Karpas-422 (cell line): Measurements from ENCODE around the gene NEB. TPM values are rescaled to one million over a fixed set of nuclear protein-coding genes. Genes with fewer than 3 reads are reported as not detected.
A peak's percentile ranks its signal among the peaks of the same experiment; 100 is the strongest.

ENCODE experiments used
- DNase-seq: peaks from one replicate; pipeline ENCODE4 v3.0.0-alpha.2; 2015
- H2AFZ ChIP-seq: fragments of 200-600 bp; sonication (generic); 2 replicates; pipeline ENCODE4 v1.6.1; 2014; ENCODE audit warnings: antibody characterized with exemption, low read length, mixed read lengths
- H3K27ac ChIP-seq: fragments of 200-600 bp; sonication (generic); 2 replicates; pipeline ENCODE4 v1.5.1; 2014; ENCODE audit warnings: mild to moderate bottlenecking, low read length, moderate library complexity
- H3K27me3 ChIP-seq: fragments of 200-600 bp; sonication (generic); 2 replicates; pipeline ENCODE4 v1.6.1; 2014; ENCODE audit warnings: low read length, mixed read lengths
- H3K36me3 ChIP-seq: fragments of 200-600 bp; sonication (generic); 2 replicates; pipeline ENCODE4 v1.6.1; 2014; ENCODE audit warnings: low read length, mixed read lengths; ENCODE audit not compliant: insufficient read depth
- H3K4me1 ChIP-seq: fragments of 200-600 bp; sonication (generic); 2 replicates; pipeline ENCODE4 v1.6.1; 2014; ENCODE audit warnings: mild to moderate bottlenecking, low read length, mixed read lengths
- H3K4me2 ChIP-seq: fragments of 200-600 bp; sonication (generic); 2 replicates; pipeline ENCODE4 v1.6.1; 2014; ENCODE audit warnings: low read length, low read depth, mild to moderate bottlenecking; ENCODE audit not compliant: poor library complexity, severe bottlenecking
- H3K4me3 ChIP-seq: fragments of 200-600 bp; sonication (generic); 2 replicates; pipeline ENCODE4 v1.5.1; 2014; ENCODE audit warnings: mild to moderate bottlenecking, antibody characterized with exemption, low read length, mixed read lengths
- H3K79me2 ChIP-seq: fragments of 200-600 bp; sonication (generic); 2 replicates; pipeline ENCODE4 v1.6.1; 2014; ENCODE audit warnings: mild to moderate bottlenecking, low read length, mixed read lengths
- H3K9ac ChIP-seq: fragments of 200-600 bp; sonication (generic); 2 replicates; pipeline ENCODE4 v1.6.0; 2014; ENCODE audit warnings: low read length
- H3K9me2 ChIP-seq: fragments of 200-600 bp; sonication (generic), shearing (Covaris generic); replicated peaks from 2 replicates; pipeline ENCODE4 v1.6.0; 2014; ENCODE audit warnings: mild to moderate bottlenecking, low read length, moderate library complexity; ENCODE audit not compliant: insufficient read depth
- H3K9me3 ChIP-seq: fragments of 300-700, 200-600 bp; sonication (generic); 2 replicates; pipeline ENCODE4 v1.6.1; 2014; ENCODE audit warnings: low read length, mixed read lengths
- H4K20me1 ChIP-seq: fragments of 200-600 bp; sonication (generic); 2 replicates; pipeline ENCODE4 v1.6.1; 2014; ENCODE audit warnings: mild to moderate bottlenecking, antibody characterized with exemption, low read length, low read depth; ENCODE audit not compliant: insufficient read depth
- total RNA-seq: library from RNA; depleted of rRNA; stranded (reverse); fragments of >200 nt; shearing (Covaris generic); gene quantifications from 2 replicates; pipeline ENCODE4 v1.2.3, GENCODE V29; 2014; ENCODE audit warnings: low replicate concordance

NEB gene
- total RNA-seq, 1 experiment from 2014 or later: 1.4 TPM

DNA sequence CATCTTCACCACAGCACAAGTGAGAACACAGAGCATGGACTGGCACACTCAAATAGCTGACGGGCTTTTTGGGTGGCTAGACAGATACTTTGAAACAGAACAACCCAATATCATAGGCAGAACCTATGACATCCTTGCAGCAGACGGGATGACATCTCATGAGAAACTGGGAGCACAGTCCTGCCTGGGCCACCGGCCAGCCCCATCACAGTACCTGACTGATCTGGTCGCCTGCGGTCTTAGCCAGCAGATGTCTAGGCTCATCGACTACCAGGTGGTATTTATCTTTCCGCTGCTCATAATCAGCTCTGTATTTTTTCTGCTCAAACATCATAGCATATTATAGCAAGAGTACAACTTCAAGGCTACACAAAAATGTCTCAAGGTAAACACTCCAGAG is 200.3 kb downstream of the NEB start:
- H3K9me3 ChIP-seq: no peaks in the 10 kb centered on the region
- H3K9me2 ChIP-seq: no peaks in the 10 kb centered on the region
- no peak overlapping the region for H2AFZ ChIP-seq
- no peaks in the 10 kb centered on the region for H3K27me3 ChIP-seq
- H3K79me2 ChIP-seq: no peaks in the 10 kb centered on the region
- H3K4me2 ChIP-seq: no peak overlapping the region
- no peaks in the 10 kb centered on the region for H4K20me1 ChIP-seq
- no peaks in the 10 kb centered on the region for H3K36me3 ChIP-seq
- no peak overlapping the region for H3K4me3 ChIP-seq
- DNase-seq: no peak
- H3K27ac ChIP-seq: no peak overlapping the region
- H3K9ac ChIP-seq: no peak overlapping the region
- H3K4me1 ChIP-seq: no peaks in the 10 kb centered on the region

GRCh38 chr2:151533127-151533526 is 201.1 kb downstream of the NEB start:
- no peak overlapping the region for H3K4me2 ChIP-seq
- no peaks in the 10 kb centered on the region for H4K20me1 ChIP-seq
- H3K79me2 ChIP-seq: no peaks in the 10 kb centered on the region
- no peak for DNase-seq
- no peaks in the 10 kb centered on the region for H3K9me2 ChIP-seq
- no peaks in the 10 kb centered on the region for H3K9me3 ChIP-seq
- no peaks in the 10 kb centered on the region for H3K36me3 ChIP-seq
- H3K4me1 ChIP-seq: no peaks in the 10 kb centered on the region
- no peaks in the 10 kb centered on the region for H3K27me3 ChIP-seq
- no peak overlapping the region for H3K4me3 ChIP-seq
- H2AFZ ChIP-seq: no peak overlapping the region
- no peak overlapping the region for H3K27ac ChIP-seq
- H3K9ac ChIP-seq: no peak overlapping the region

DNA sequence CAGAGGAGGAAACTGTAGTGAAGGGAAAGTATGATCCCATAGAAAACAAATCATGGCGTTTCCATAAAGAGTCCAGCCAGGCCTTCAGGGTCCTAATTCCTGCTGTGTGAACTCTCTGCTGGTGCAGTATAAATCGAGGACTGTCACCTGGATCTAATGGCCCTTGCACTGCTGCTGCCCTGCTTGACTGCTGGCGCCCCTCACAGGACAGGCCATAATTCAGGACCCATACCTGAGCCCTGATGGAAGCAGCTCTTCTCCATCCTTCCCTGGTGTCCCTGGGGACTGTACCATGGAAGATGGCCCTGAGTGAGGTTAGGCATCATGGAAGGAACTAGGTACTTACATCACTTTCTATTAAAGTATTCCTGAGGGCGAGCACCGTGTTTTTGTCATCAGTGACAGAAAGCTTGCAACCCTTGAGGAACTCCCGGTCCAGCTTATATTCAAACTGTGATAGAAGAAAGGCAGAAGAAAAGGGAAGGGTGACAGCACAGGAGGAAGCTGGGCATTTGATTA is 207.6 kb downstream of the NEB start:
- Histone ChIP-seq H4K20me1 (no peaks in the 10 kb centered on the region), H3K9me2 (no peaks in the 10 kb centered on the region), H3K27me3 (no peaks in the 10 kb centered on the region), H2AFZ (no peak overlapping the region), H3K4me1 (peaks cover 7% of the 10 kb centered on the region; the same call in 1 of the 2 replicates), H3K79me2 (no peaks in the 10 kb centered on the region), H3K9ac (no peak overlapping the region), H3K9me3 (no peaks in the 10 kb centered on the region), H3K4me3 (no peak overlapping the region), H3K36me3 (no peaks in the 10 kb centered on the region), H3K27ac (no peak overlapping the region), H3K4me2 (no peak overlapping the region)
- no peak for DNase-seq

DNA sequence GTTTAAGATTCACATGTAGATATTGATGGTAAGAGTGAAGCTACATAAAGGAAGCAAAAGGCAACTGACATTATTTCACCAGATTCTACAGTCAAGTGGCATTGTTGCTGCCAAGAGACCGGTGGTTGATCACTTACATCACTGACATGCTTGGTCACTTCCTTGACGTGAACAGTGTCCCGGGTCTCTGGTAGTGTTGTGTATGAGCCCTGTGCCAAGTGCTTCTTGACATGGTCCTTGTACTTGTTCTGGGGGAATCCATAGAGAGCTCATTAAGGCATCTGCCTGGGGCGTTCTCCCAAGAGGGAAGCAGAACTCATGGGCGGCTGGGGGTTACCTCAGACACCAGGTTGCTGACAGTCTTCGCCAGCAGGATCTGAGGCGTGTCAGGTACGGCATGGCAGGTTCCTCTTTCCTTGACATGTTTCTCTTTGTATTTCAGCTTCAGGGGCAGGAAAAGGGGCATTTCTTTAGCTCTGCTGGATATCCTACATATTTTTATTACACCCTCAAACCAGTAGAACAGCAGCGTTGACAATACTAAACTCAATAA is 208.4 kb downstream of the NEB start:
- Histone ChIP-seq H3K4me2 (no peak overlapping the region), H3K9me3 (no peaks in the 10 kb centered on the region), H2AFZ (no peak overlapping the region)

DNA sequence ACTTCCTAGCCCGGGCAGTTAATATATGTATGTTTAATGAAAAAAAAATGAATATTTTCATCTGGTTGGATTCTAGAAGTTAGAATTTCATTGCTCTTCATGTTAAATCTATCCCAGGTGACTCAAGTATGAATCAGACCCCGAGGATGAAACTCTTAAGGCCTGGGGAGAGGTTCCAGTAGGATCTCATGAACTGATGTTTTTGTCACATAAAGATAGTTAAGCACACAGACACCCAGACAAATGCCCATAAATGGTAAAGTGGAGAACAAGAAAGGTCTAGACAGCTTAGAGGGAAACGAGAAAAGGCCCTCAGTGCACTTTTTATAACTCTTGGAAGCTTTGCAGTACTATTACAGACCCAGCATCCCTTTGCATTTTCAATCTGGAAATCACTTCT is 210.4 kb downstream of the NEB start:
- Histone ChIP-seq H3K36me3 (no peaks in the 10 kb centered on the region), H4K20me1 (no peaks in the 10 kb centered on the region)

More for the DNA sequence above, 208.4 kb downstream of the NEB start:
- H3K79me2 ChIP-seq: no peaks in the 10 kb centered on the region
- no peaks in the 10 kb centered on the region for H3K36me3 ChIP-seq
- H3K27ac ChIP-seq: no peak overlapping the region
- H3K27me3 ChIP-seq: no peaks in the 10 kb centered on the region
- no peak overlapping the region for H3K9ac ChIP-seq
- no peak overlapping the region for H3K4me3 ChIP-seq
- DNase-seq: peak; percentile 43
- no peaks in the 10 kb centered on the region for H4K20me1 ChIP-seq
- H3K9me2 ChIP-seq: no peaks in the 10 kb centered on the region
- peaks cover 7% of the 10 kb centered on the region; the same call in 1 of the 2 replicates for H3K4me1 ChIP-seq

GRCh38 chr2:151522556-151522955 is 211.7 kb downstream of the NEB start:
- Histone ChIP-seq H3K4me3 (no peak overlapping the region), H3K27ac (no peak overlapping the region)

More for the DNA sequence above, 210.4 kb downstream of the NEB start:
- Histone ChIP-seq H3K9me3 (no peaks in the 10 kb centered on the region), H3K79me2 (no peaks in the 10 kb centered on the region), H3K4me3 (no peak overlapping the region), H2AFZ (no peak overlapping the region), H3K4me1 (peaks cover 7% of the 10 kb centered on the region; the same call in 1 of the 2 replicates), H3K9ac (no peak overlapping the region), H3K27ac (no peak overlapping the region), H3K27me3 (no peaks in the 10 kb centered on the region), H3K4me2 (no peak overlapping the region), H3K9me2 (no peaks in the 10 kb centered on the region)
- no peak for DNase-seq

DNA sequence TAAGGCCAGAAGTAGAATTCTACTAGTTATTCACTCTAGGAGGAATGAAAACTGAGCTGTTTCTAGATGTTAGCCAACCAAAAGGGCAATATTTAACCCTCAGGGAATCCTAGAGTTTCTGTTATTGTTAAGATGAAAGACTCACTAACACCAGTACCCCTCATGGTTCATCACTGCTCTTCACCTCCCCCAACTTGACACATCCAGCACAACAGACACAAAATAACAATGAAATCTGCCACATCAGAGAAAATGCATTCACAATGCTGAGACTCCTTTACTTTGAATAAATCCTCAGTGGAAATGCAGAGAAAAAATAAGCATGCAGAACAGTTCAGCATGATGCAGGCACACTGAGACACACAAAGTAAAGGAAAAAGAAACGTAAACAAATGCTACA is 213.3 kb downstream of the NEB start:
- no peaks in the 10 kb centered on the region for H3K9me2 ChIP-seq
- no peak overlapping the region for H3K4me2 ChIP-seq
- no peaks in the 10 kb centered on the region for H4K20me1 ChIP-seq
- no peaks in the 10 kb centered on the region for H3K27me3 ChIP-seq
- no peak for DNase-seq
- H3K36me3 ChIP-seq: no peaks in the 10 kb centered on the region
- no peaks in the 10 kb centered on the region for H3K9me3 ChIP-seq
- peaks cover 4% of the 10 kb centered on the region; the same call in 1 of the 2 replicates for H3K4me1 ChIP-seq
- H3K9ac ChIP-seq: no peak overlapping the region
- H2AFZ ChIP-seq: no peak overlapping the region
- H3K27ac ChIP-seq: no peak overlapping the region
- no peaks in the 10 kb centered on the region for H3K79me2 ChIP-seq
- H3K4me3 ChIP-seq: no peak overlapping the region

More at GRCh38 chr2:151522556-151522955, 211.7 kb downstream of the NEB start:
- Histone ChIP-seq H2AFZ (no peak overlapping the region), H3K79me2 (no peaks in the 10 kb centered on the region), H3K9me3 (no peaks in the 10 kb centered on the region), H3K9me2 (no peaks in the 10 kb centered on the region), H3K4me2 (no peak overlapping the region), H3K9ac (no peak overlapping the region), H3K27me3 (no peaks in the 10 kb centered on the region), H4K20me1 (no peaks in the 10 kb centered on the region), H3K36me3 (no peaks in the 10 kb centered on the region), H3K4me1 (peaks cover 7% of the 10 kb centered on the region; the same call in 1 of the 2 replicates)
- no peak for DNase-seq

GRCh38 chr2:151518802-151519201 is 215.5 kb downstream of the NEB start:
- DNase-seq: no peak
- Histone ChIP-seq H2AFZ (no peak overlapping the region), H3K9me3 (no peaks in the 10 kb centered on the region), H3K9ac (no peak overlapping the region), H3K27ac (no peak overlapping the region), H3K4me2 (no peak overlapping the region), H4K20me1 (no peaks in the 10 kb centered on the region), H3K9me2 (no peaks in the 10 kb centered on the region), H3K36me3 (no peaks in the 10 kb centered on the region), H3K27me3 (no peaks in the 10 kb centered on the region), H3K79me2 (no peaks in the 10 kb centered on the region), H3K4me1 (no peaks in the 10 kb centered on the region), H3K4me3 (no peak overlapping the region)
